ENCODE results near the gene SULT1C2.
"Not testable (repeated sequence)": the region's sequence is repeated elsewhere in the genome, so short reads cannot be mapped to it uniquely, and the experiment has no call there.

Gene SULT1C2

DNA sequence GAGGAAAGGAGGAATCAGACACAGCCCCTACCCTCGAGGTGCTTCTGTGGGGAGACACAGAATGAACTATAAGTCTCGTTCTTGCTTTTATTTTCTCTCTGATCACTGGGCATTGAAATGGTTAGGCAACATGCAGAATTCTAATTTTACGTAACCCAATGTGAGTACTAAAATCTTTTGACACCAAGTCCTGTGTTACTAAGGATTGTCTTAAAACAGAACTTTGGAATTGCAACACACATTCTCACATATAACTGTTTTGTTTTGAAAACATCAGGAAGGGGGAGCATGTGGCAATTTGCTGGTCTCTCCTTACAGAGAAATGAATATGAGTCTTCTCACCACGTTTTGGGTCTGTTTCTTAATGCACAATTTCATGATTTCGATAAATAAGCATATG, 65.4 kb downstream of the SULT1C2 start:
- H3K36me3 ChIP-seq (ENCODE audit: control insufficient read depth, low read length), result no peaks in the 10 kb centered on the region
- TF ChIP-seq EZH2phosphoT487 (IDR thresholded peaks at IDR 0.05; ENCODE audit: borderline replicate concordance, low read length) (no peak), CTCF (IDR thresholded peaks at IDR 0.05; ENCODE audit: low read depth, low read length, poor library complexity, severe bottlenecking) (no peak)

DNA sequence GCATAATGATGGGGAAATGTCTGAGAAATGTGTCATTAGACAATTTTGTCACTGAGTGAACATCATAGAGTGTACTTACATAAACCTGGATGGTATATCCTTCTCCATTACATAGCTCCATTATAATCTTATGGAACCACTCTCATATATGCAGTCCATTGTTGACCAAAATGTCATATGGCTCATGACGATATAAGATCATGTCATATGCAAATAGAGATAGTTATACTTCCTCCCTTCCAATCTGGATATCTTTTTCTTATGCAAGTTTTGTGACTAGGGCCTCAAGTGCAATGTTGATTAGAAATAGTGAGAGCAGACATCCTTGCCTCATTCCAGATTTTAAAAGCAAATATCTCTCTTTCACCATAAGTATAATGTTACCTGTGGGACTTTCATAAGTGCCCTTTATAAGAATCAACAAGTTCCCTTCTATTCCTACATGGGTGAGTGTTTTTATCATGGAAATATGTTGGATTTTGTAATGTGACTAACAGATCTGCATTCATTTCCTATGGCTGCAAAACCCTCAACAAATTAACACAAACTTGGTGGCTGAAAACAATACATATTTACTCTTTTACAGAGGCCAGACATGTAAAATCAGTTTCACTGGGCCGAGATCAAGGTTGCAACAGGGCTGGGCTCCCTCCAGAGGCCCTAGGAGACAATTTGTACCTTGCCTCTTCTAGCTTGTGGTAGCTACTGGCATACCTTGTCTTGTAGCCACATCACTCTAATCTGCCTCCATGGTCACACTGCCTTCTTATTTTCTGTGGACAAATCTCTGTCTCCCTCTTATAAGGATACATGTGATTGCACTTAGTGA, 67.4 kb downstream of the SULT1C2 start:
- Histone ChIP-seq H3K27me3 (ENCODE audit: control insufficient read depth, low read length) (peaks cover 2% of the 10 kb centered on the region), H4K20me1 (ENCODE audit: control insufficient read depth, insufficient read depth, low read depth, low read length) (no peaks in the 10 kb centered on the region), H3F3A (ENCODE audit: control insufficient read depth, insufficient read depth) (no peaks in the 10 kb centered on the region), H3K27ac (ENCODE audit: low read depth, low read length) (no peak overlapping the region), H3K4me2 (ENCODE audit: low read length) (no peak overlapping the region), H3K9me2 (replicated peaks; ENCODE audit: control insufficient read depth, low read length) (no peaks in the 10 kb centered on the region), H3K4me1 (ENCODE audit: control insufficient read depth, low read length) (no peaks in the 10 kb centered on the region), H3K36me3 (ENCODE audit: control insufficient read depth, low read length) (no peaks in the 10 kb centered on the region), H3K9me3 (ENCODE audit: control insufficient read depth, insufficient read depth, low read length) (no peaks in the 10 kb centered on the region), H3K79me2 (ENCODE audit: control insufficient read depth, low read length) (no peaks in the 10 kb centered on the region), H3K4me3 (ENCODE audit: low read length) (no peak overlapping the region)
- TF ChIP-seq CTCF (IDR thresholded peaks at IDR 0.05; ENCODE audit: low read depth, low read length, poor library complexity, severe bottlenecking) (no peak), EZH2phosphoT487 (IDR thresholded peaks at IDR 0.05; ENCODE audit: borderline replicate concordance, low read length) (no peak)

More for the DNA sequence above, 65.4 kb downstream of the SULT1C2 start:
- Histone ChIP-seq H3K4me1 (ENCODE audit: control insufficient read depth, low read length) (no peaks in the 10 kb centered on the region), H3K27me3 (ENCODE audit: control insufficient read depth, low read length) (peaks cover 6% of the 10 kb centered on the region), H4K20me1 (ENCODE audit: control insufficient read depth, insufficient read depth, low read depth, low read length) (no peaks in the 10 kb centered on the region), H3K27ac (ENCODE audit: low read depth, low read length) (no peak overlapping the region), H3K4me2 (ENCODE audit: low read length) (no peak overlapping the region), H3K79me2 (ENCODE audit: control insufficient read depth, low read length) (no peaks in the 10 kb centered on the region), H3K4me3 (ENCODE audit: low read length) (no peak overlapping the region), H3K9me3 (ENCODE audit: control insufficient read depth, insufficient read depth, low read length) (no peaks in the 10 kb centered on the region), H3F3A (ENCODE audit: control insufficient read depth, insufficient read depth) (no peaks in the 10 kb centered on the region), H3K9me2 (replicated peaks; ENCODE audit: control insufficient read depth, low read length) (no peaks in the 10 kb centered on the region)

- not testable (repeated sequence) for H3K9me3 ChIP-seq (ENCODE audit: control insufficient read depth, insufficient read depth, low read length)
Observed at GRCh38 chr2:108359336-108359735, 70.6 kb downstream of the SULT1C2 start.

More at GRCh38 chr2:108359336-108359735, 70.6 kb downstream of the SULT1C2 start:
- H3K4me2 ChIP-seq (ENCODE audit: low read length); H3K36me3 ChIP-seq (ENCODE audit: control insufficient read depth, low read length); H3K4me1 ChIP-seq (ENCODE audit: control insufficient read depth, low read length); H3K9me2 ChIP-seq (replicated peaks; ENCODE audit: control insufficient read depth, low read length); H3F3A ChIP-seq (ENCODE audit: control insufficient read depth, insufficient read depth); H3K79me2 ChIP-seq (ENCODE audit: control insufficient read depth, low read length); H4K20me1 ChIP-seq (ENCODE audit: control insufficient read depth, insufficient read depth, low read depth, low read length); H3K27me3 ChIP-seq (ENCODE audit: control insufficient read depth, low read length); H3K4me3 ChIP-seq (ENCODE audit: low read length); H3K27ac ChIP-seq (ENCODE audit: low read depth, low read length): not testable (repeated sequence)
